ENCODE results near the gene STARD7.
A peak's percentile ranks its signal among the peaks of the same experiment; 100 is the strongest.

The STARD7 gene

GRCh38 chr2:96145848-96146152, 62.8 kb downstream of the STARD7 start:
- Histone ChIP-seq H3K9me3 (ENCODE audit: control insufficient read depth, insufficient read depth, low read depth, low read length) (no peaks in the 10 kb centered on the region), H3K4me3 (ENCODE audit: low read depth, low read length) (no peak overlapping the region), H3K27ac (ENCODE audit: extremely low read depth, low read depth, low read length) (no peak overlapping the region), H3K36me3 (ENCODE audit: control insufficient read depth in 2 of 2, insufficient read depth in 1 of 2, low read length in 2 of 2) (no peaks in the 10 kb centered on the region), H3K4me1 (ENCODE audit: control insufficient read depth, insufficient read depth, low read length) (peaks cover 9% of the 10 kb centered on the region; the same call in 1 of the 2 replicates)
- no peak for TF ChIP-seq ZNF777 (tag by site-specific recombination; IDR thresholded peaks at IDR 0.05; ENCODE audit: borderline replicate concordance)
- TF ChIP-seq ZNF426 (tag by site-specific recombination; IDR thresholded peaks at IDR 0.05), result no peak
- TF ChIP-seq, protein P1, sequence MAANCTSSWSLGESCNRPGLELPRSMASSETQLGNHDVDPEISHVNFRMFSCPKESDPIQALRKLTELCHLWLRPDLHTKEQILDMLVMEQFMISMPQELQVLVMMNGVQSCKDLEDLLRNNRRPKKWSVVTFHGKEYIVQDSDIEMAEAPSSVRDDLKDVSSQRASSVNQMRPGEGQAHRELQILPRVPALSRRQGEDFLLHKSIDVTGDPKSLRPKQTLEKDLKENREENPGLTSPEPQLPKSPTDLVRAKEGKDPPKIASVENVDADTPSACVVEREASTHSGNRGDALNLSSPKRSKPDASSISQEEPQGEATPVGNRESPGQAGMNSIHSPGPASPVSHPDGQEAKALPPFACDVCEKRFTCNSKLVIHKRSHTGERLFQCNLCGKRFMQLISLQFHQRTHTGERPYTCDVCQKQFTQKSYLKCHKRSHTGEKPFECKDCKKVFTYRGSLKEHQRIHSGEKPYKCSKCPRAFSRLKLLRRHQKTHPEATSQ (tag by site-specific recombination; IDR thresholded peaks at IDR 0.05), result no peak
- no peak for TF ChIP-seq ZSCAN23 (tag by site-specific recombination; IDR thresholded peaks at IDR 0.05)
- TF ChIP-seq FEZF1 (tag by site-specific recombination; IDR thresholded peaks at IDR 0.05), result no peak
- TF ChIP-seq, protein P2, sequence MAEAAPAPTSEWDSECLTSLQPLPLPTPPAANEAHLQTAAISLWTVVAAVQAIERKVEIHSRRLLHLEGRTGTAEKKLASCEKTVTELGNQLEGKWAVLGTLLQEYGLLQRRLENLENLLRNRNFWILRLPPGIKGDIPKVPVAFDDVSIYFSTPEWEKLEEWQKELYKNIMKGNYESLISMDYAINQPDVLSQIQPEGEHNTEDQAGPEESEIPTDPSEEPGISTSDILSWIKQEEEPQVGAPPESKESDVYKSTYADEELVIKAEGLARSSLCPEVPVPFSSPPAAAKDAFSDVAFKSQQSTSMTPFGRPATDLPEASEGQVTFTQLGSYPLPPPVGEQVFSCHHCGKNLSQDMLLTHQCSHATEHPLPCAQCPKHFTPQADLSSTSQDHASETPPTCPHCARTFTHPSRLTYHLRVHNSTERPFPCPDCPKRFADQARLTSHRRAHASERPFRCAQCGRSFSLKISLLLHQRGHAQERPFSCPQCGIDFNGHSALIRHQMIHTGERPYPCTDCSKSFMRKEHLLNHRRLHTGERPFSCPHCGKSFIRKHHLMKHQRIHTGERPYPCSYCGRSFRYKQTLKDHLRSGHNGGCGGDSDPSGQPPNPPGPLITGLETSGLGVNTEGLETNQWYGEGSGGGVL (tag by site-specific recombination; IDR thresholded peaks at IDR 0.05), result no peak
- no peak for TF ChIP-seq HOXC10 (CRISPR knock-in tag; IDR thresholded peaks at IDR 0.05)
- TF ChIP-seq, protein P3, sequence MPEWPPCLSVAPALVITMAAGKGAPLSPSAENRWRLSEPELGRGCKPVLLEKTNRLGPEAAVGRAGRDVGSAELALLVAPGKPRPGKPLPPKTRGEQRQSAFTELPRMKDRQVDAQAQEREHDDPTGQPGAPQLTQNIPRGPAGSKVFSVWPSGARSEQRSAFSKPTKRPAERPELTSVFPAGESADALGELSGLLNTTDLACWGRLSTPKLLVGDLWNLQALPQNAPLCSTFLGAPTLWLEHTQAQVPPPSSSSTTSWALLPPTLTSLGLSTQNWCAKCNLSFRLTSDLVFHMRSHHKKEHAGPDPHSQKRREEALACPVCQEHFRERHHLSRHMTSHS (tag by site-specific recombination; IDR thresholded peaks at IDR 0.05), result no peak
- no peak for TF ChIP-seq ZNF623 (tag by site-specific recombination; IDR thresholded peaks at IDR 0.05)
- no peak for TF ChIP-seq ZNF274 (IDR thresholded peaks at IDR 0.05; ENCODE audit: low read length)
- TF ChIP-seq ZNF274 (tag by site-specific recombination; IDR thresholded peaks at IDR 0.05; ENCODE audit: borderline replicate concordance), result no peak
- TF ChIP-seq ZNF24 (tag by site-specific recombination; IDR thresholded peaks at IDR 0.05), result no peak
- TF ChIP-seq ZBTB7A (tag by site-specific recombination; IDR thresholded peaks at IDR 0.05; ENCODE audit: low read depth), result no peak
- TF ChIP-seq ZNF48 (tag by site-specific recombination; IDR thresholded peaks at IDR 0.05), result no peak
- no peak for TF ChIP-seq KLF10 (tag by site-specific recombination; IDR thresholded peaks at IDR 0.05)
- no peak for TF ChIP-seq ZNF169 (tag by site-specific recombination; IDR thresholded peaks at IDR 0.05)
- no peak for TF ChIP-seq SP3 (tag by site-specific recombination; IDR thresholded peaks at IDR 0.05)
- POLR2A ChIA-PET, result no interaction called here
- CTCF ChIA-PET, result interaction anchor here (2.7 kb wide), 2 partner anchors 9 to 28 kb away, joined by 7 to 14 read pairs; no protein-coding TSS in a partner anchor

DNA sequence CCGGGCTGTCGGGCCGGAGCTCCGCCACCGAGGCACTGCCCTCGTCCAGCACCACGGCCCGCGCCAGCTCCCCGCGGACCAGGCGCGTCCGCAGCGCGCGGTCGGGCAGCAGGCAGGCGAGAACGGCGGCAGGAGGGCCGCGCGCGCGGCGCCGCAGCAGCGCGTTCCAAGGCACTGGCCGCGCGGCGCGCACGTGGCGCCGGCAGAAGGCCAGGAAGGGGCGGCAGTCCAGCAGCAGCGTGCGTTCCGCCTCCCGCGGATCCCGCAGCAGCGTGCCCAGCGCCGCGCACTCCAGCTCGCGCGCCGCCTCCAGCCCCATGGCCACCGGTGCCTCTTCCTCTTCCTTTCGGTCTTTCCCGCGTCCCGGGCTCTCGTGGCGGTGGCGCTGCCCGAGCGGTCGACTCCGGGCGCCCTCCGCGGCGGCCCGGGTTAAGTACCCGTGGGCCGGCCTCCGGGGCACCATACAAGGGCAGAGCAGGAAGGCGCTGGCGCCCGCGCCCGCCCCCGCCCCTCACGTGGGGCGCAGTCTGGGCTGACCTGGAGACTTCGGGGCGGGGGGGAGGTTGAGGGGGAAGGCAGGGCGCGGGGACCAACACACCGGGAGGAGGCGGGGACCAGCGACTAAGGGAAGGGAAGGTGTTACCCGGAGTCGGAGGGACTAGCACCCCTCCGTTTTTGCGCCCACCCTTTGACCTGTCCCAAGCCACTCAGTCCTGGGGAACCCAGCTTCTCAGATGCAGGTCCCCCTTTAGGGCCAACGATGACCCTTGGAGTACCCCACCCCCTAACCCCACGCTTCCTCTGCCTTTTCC, 63.4 kb downstream of the STARD7 start, which contains the start of gene DUSP2:
Gene DUSP2 (minus strand): TSS at position 405 of the 812 bp plus-strand sequence. CDS start 86 bp downstream, at position 319.
- H3K4me3 ChIP-seq (ENCODE audit: low read depth, low read length), result peak within 1 kb of the TSS; percentile 21
- H3K9me3 ChIP-seq (ENCODE audit: control insufficient read depth, insufficient read depth, low read depth, low read length), result no peaks in the 10 kb centered on the region
- H3K27ac ChIP-seq (ENCODE audit: extremely low read depth, low read depth, low read length), result no peak within 1 kb of the TSS; the same call in 1 of the 2 replicates
- ChIA-PET CTCF (interaction anchor here (2.7 to 10.0 kb wide), 2 partner anchors 9 to 30 kb away, joined by 7 to 142 read pairs; no protein-coding TSS in a partner anchor), POLR2A (no interaction called here)
- peaks cover 9% of the 10 kb centered on the region; the same call in 1 of the 2 replicates for H3K4me1 ChIP-seq (ENCODE audit: control insufficient read depth, insufficient read depth, low read length)
- H3K36me3 ChIP-seq (ENCODE audit: control insufficient read depth in 2 of 2, insufficient read depth in 1 of 2, low read length in 2 of 2), result no peaks in the 10 kb centered on the region
- no peak for TF ChIP-seq ZNF776 (tag by site-specific recombination; IDR thresholded peaks at IDR 0.05; ENCODE audit: borderline replicate concordance)
- TF ChIP-seq, protein P4, sequence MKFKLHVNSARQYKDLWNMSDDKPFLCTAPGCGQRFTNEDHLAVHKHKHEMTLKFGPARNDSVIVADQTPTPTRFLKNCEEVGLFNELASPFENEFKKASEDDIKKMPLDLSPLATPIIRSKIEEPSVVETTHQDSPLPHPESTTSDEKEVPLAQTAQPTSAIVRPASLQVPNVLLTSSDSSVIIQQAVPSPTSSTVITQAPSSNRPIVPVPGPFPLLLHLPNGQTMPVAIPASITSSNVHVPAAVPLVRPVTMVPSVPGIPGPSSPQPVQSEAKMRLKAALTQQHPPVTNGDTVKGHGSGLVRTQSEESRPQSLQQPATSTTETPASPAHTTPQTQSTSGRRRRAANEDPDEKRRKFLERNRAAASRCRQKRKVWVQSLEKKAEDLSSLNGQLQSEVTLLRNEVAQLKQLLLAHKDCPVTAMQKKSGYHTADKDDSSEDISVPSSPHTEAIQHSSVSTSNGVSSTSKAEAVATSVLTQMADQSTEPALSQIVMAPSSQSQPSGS (tag by site-specific recombination; IDR thresholded peaks at IDR 0.05; ENCODE audit: low read depth), result no peak
- TF ChIP-seq GLIS2 (tag by site-specific recombination; IDR thresholded peaks at IDR 0.05), result no peak
- no peak for TF ChIP-seq ZNF704 (tag by site-specific recombination; IDR thresholded peaks at IDR 0.05)
- TF ChIP-seq ZNF747 (tag by site-specific recombination; IDR thresholded peaks at IDR 0.05), result no peak
- no peak for TF ChIP-seq ZNF2 (tag by site-specific recombination; IDR thresholded peaks at IDR 0.05)
- no peak for TF ChIP-seq KLF10 (tag by site-specific recombination; IDR thresholded peaks at IDR 0.05)
- TF ChIP-seq SP3 (tag by site-specific recombination; IDR thresholded peaks at IDR 0.05), result no peak
- no peak for TF ChIP-seq ZFHX2 (tag by site-specific recombination; conservative IDR thresholded peaks at IDR 0.05)

Data from HEK293 (cell line).